ENCODE measurements around the gene KCNG4. TPM values are rescaled to one million over a fixed set of nuclear protein-coding genes. Genes with fewer than 3 reads are reported as not detected.

The KCNG4 gene
- total RNA-seq, 2 experiments from 2014 or later = not detected

DNA sequence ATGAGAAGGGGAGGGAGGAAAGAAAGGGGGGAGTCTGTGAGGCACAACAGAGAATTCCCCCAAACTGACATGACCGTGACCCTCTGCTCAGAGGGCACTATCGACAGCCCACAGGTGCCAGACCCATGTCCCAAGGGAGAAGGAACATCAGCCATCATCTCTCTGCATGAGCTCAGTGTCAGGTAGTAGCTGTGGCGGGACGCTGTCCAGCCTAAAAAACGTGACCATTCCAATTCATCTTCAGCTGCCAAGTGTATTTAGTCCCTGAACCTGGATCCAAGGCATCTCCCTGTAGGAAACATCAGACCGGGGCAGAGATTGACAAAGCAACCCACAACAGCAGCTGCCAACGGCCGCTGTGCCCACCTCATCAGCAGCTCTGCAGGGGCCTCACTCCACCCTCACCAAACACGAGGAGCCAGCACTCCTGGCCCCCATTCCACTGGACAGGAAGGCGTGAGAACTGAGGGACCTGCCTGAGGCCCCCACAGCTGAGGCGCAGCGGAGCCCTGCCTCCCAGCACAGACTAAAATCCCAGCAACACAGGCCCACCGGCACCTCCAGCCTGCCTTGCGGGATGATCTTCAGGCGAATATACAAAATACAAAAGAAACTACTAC is 61.6 kb downstream of the KCNG4 start:
- H3K4me3 Mint-ChIP-seq = no peak overlapping the region
- H3K27ac Mint-ChIP-seq = peak overlapping the region; percentile 36
- H3K36me3 Mint-ChIP-seq (ENCODE audit: low read depth) = peaks cover 12% of the 10 kb centered on the region
- ChIA-PET POLR2A (interaction anchor here (0.9 to 1.4 kb wide), 2 partner anchors 13 to 33 kb away, joined by 3 to 5 read pairs; partner anchors contain the start of genes ADAD2, DNAAF1 and HSDL1), CTCF (interaction anchor here (0.9 to 9.8 kb wide), 4 partner anchors 8 to 113 kb away, joined by 3 to 172 read pairs (median 28); partner anchors contain the start of gene TAF1C)
- intact Hi-C loops (cut with micrococcal nuclease) = loop anchor here (10.0 kb wide), 1 partner anchor 223 kb away; the partner anchor contains the start of gene OSGIN1
- TF ChIP-seq, protein P1, sequence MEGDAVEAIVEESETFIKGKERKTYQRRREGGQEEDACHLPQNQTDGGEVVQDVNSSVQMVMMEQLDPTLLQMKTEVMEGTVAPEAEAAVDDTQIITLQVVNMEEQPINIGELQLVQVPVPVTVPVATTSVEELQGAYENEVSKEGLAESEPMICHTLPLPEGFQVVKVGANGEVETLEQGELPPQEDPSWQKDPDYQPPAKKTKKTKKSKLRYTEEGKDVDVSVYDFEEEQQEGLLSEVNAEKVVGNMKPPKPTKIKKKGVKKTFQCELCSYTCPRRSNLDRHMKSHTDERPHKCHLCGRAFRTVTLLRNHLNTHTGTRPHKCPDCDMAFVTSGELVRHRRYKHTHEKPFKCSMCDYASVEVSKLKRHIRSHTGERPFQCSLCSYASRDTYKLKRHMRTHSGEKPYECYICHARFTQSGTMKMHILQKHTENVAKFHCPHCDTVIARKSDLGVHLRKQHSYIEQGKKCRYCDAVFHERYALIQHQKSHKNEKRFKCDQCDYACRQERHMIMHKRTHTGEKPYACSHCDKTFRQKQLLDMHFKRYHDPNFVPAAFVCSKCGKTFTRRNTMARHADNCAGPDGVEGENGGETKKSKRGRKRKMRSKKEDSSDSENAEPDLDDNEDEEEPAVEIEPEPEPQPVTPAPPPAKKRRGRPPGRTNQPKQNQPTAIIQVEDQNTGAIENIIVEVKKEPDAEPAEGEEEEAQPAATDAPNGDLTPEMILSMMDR (IDR thresholded peaks at IDR 0.05) = no peak
- no peaks in the 10 kb centered on the region for H3K27me3 Mint-ChIP-seq
- ATAC-seq (no peak), DNase-seq (no peak)
- peaks cover 16% of the 10 kb centered on the region for H3K4me1 Mint-ChIP-seq (ENCODE audit: low read depth)
- no peaks in the 10 kb centered on the region for H3K9me3 Mint-ChIP-seq

DNA sequence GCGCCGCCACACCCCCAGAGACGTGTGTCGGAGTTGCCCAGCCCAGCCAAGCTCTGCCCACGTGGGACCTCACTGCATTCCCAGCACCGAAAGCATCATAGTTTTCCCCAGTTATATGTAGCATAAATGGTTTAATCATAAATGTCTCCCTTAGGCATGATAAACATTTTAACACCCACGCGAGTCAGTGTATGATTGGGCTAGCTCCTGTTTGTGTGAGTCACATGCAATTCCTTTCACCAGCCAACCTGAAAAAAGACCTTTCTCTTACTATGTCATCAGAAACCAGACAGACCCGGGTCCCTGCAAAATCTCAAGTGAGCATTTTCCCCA is 62.1 kb downstream of the KCNG4 start:
- peak; percentile 27 for ATAC-seq

DNA sequence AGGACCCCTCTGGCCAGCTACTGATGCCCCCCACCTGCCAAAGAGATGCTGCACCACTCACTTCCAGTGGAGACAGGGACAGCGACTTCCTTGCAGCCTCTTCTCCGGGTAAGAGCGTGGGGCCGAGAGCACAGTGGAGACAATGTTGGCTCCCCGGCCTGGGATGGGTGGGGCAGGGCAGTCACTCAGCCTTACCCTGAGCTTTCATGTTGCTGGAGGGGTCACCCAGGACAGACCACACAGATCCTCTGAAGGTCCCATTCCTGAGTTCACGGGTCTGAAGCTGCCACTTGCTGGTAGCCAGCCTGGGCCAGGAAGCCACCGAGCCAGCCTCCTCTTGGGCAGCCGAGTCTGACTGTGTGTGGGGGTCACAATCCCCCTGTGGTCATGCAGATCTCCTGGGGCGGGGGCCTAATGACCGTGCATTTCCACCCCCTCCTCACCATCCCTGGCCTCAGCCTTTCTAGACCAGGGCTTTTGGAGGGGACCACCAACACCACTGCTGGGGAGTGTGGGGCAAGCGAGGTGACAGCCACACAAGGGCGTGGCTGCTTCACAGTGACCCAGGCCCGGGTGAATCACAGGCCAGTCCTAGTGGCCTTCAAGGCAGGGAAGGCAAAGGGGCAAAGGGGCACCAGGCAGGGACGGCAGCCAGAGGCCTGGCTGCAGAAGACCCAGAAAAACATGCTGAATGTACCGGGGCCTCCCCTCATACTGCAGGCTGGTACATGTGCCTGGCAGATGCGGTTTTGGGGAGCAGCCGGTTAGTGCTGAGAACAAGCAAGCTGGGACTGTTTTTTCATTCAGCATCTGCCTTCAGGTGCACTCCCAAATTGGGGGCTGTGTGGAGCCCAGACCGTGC is 63.4 kb downstream of the KCNG4 start:
- intact Hi-C loops (cut with micrococcal nuclease) = loop anchor here (10.0 kb wide), 1 partner anchor 222 kb away; the partner anchor contains the start of gene OSGIN1
- TF ChIP-seq, protein P1 (IDR thresholded peaks at IDR 0.05) = no peak
- ChIA-PET POLR2A (interaction anchor here (0.6 to 1.8 kb wide), 8 partner anchors 11 to 91 kb away, joined by 3 to 6 read pairs (median 4); partner anchors contain the start of gene MBTPS1), CTCF (interaction anchor here (0.8 to 9.8 kb wide), 26 partner anchors 10 to 222 kb away, joined by 3 to 172 read pairs (median 6); partner anchors contain the start of genes MBTPS1 and TAF1C)
- Mint-ChIP-seq H3K4me1 (ENCODE audit: low read depth) (peaks cover 16% of the 10 kb centered on the region), H3K27me3 (no peaks in the 10 kb centered on the region), H3K9me3 (no peaks in the 10 kb centered on the region), H3K27ac (no peak overlapping the region), H3K4me3 (no peak overlapping the region), H3K36me3 (ENCODE audit: low read depth) (peaks cover 3% of the 10 kb centered on the region)
- DNase-seq (no peak), ATAC-seq (no peak)

More for the DNA sequence above, 62.1 kb downstream of the KCNG4 start:
- H3K9me3 Mint-ChIP-seq = no peaks in the 10 kb centered on the region
- intact Hi-C loops (cut with micrococcal nuclease) = loop anchor here (10.0 kb wide), 1 partner anchor 223 kb away; the partner anchor contains the start of gene OSGIN1
- H3K36me3 Mint-ChIP-seq (ENCODE audit: low read depth) = peaks cover 6% of the 10 kb centered on the region
- ChIA-PET POLR2A (interaction anchor here (0.6 to 1.4 kb wide), 3 partner anchors 13 to 466 kb away, joined by 3 to 5 read pairs (median 4); partner anchors contain the start of genes ADAD2, DNAAF1 and HSDL1), CTCF (interaction anchor here (0.9 to 9.8 kb wide), 5 partner anchors 8 to 221 kb away, joined by 3 to 172 read pairs (median 3); partner anchors contain the start of gene TAF1C)
- TF ChIP-seq, protein P1 (IDR thresholded peaks at IDR 0.05) = no peak
- H3K27me3 Mint-ChIP-seq = no peaks in the 10 kb centered on the region
- H3K4me1 Mint-ChIP-seq (ENCODE audit: low read depth) = peaks cover 16% of the 10 kb centered on the region
- H3K27ac Mint-ChIP-seq = peak overlapping the region; percentile 36
- H3K4me3 Mint-ChIP-seq = no peak overlapping the region
- peak; percentile 38 for DNase-seq

DNA sequence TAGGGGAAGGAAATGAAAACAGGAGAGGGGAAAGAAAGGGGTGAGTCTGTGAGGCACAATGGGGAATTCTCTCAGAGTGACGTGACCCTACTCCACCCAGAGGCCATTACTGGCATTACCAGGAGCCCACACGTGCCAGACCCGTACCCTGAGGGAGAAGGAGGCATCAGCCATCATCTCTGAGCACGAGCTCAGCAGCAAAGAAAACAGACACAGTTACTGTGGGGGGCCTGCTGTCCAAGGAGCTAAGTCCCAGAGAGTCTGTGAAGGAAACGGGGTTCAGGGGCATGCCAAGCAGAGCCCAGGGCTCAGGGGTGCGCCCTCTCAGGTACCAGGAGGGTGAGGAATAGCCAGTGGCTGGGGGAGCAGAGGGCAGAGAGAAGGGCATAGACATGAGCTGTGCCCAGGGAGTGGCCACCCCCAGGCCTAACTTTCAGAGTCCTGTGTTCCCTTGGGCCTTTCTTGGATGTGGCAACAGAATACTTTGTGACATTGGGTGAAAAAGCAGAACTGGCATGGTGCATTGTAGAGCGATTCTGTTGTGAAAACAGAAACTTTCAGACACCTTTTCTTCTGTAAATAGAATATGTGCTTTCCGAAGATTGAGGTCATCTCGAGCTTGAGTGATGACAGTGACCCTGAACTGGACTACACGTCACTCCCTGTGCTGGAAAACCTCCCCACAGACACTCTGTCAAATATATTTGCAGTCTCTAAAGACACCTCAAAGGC is 64.3 kb downstream of the KCNG4 start:
- H3K27me3 Mint-ChIP-seq = no peaks in the 10 kb centered on the region
- no peaks in the 10 kb centered on the region for H3K9me3 Mint-ChIP-seq
- H3K27ac Mint-ChIP-seq = no peak overlapping the region
- ChIA-PET CTCF (interaction anchor here (0.8 to 9.8 kb wide), 36 partner anchors 9 to 248 kb away, joined by 3 to 172 read pairs (median 5); partner anchors contain the start of genes ADAD2, DNAAF1, HSDL1 and MBTPS1), POLR2A (interaction anchor here (0.6 to 1.8 kb wide), 8 partner anchors 10 to 90 kb away, joined by 3 to 6 read pairs (median 4); partner anchors contain the start of gene MBTPS1)
- H3K4me1 Mint-ChIP-seq (ENCODE audit: low read depth) = peaks cover 16% of the 10 kb centered on the region
- H3K4me3 Mint-ChIP-seq = no peak overlapping the region
- TF ChIP-seq, protein P1 (IDR thresholded peaks at IDR 0.05) = peak; percentile 92
- DNase-seq (peak; percentile 83), ATAC-seq (peak; percentile 97)
- H3K36me3 Mint-ChIP-seq (ENCODE audit: low read depth) = no peaks in the 10 kb centered on the region
- intact Hi-C loops (cut with micrococcal nuclease) = loop anchor here (10.0 kb wide), 1 partner anchor 221 kb away; the partner anchor contains the start of gene OSGIN1
